OCI-LY3 (cell line): ENCODE data around the gene RAB26.

Experiments used
- EZH2phosphoT487 ChIP-seq: fragments of 200-600 bp; shearing (Covaris generic); IDR thresholded peaks from 2 replicates; pipeline ENCODE4 v1.6.1; 2018; ENCODE audit warnings: antibody characterized with exemption, mixed run types, low read depth
- TF ChIP-seq, protein P1 (sequence below): fragments of 200-600, 300-600 bp; sonication (generic); IDR thresholded peaks from 2 replicates; pipeline ENCODE4 v1.5.1; 2014; ENCODE audit warnings: antibody characterized with exemption, low read length, low read depth

DNA sequence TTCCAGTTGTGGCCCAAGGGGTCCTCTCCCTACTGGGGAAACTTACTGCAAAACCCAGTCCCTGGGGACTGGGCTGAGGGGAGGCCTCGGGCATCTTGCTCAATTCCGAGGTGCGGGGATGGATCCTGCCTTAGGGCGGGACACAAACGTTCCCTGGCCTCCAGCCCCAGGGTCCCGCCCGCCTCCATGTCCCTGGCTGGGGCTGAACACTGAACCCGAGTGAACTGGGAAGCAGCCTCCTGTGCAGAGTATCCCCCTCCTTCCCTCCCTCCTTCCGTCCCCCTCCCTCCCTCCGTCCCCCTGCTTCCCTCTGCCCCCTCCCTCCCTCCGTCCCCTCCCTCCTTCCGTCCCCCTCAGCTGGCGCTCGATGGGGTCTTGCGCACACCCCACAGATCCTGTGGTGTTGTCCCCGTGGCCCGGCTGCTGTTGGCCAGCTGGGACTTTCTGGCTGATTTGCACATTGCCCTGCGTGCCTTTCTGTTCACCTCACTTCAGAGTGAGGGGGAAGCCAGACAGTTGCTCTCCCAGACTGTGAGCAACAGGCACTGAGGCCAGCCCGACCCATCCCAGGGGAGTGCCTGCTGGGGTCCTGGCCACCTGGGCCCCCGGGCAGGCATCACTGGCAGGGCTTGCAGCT is 12.6 kb downstream of the RAB26 start:
- TF ChIP-seq, protein P1, sequence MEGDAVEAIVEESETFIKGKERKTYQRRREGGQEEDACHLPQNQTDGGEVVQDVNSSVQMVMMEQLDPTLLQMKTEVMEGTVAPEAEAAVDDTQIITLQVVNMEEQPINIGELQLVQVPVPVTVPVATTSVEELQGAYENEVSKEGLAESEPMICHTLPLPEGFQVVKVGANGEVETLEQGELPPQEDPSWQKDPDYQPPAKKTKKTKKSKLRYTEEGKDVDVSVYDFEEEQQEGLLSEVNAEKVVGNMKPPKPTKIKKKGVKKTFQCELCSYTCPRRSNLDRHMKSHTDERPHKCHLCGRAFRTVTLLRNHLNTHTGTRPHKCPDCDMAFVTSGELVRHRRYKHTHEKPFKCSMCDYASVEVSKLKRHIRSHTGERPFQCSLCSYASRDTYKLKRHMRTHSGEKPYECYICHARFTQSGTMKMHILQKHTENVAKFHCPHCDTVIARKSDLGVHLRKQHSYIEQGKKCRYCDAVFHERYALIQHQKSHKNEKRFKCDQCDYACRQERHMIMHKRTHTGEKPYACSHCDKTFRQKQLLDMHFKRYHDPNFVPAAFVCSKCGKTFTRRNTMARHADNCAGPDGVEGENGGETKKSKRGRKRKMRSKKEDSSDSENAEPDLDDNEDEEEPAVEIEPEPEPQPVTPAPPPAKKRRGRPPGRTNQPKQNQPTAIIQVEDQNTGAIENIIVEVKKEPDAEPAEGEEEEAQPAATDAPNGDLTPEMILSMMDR: no peak
- TF ChIP-seq EZH2phosphoT487: no peak
